ENCODE measurements around the gene SEPTIN12. TPM values are rescaled to one million over a fixed set of nuclear protein-coding genes. Genes with fewer than 3 reads are reported as not detected.

The SEPTIN12 gene
- total RNA-seq, 2 experiments from 2014 or later = not detected

DNA sequence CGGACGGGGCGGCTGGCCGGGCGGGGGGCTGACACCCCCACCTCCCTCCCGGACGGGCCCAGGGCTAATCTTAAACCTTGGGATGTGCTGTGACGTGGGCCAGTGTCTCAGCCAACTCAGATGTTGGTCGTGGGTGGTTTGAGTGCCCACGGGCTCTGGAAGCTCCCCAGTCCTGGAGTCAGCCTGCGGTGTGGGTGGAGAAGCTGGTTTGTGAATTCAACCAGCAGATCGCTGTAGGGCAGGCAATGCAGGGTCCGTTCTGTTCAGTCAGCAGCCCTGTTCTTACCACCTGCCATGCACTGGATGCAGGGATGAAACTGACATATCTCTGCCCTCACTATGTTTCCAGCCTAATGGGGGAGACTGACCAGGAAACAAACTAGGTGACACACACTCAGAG, 13.1 kb downstream of the SEPTIN12 start:
- Histone ChIP-seq H3K4me3 (ENCODE audit: low read length) (no peak overlapping the region), H3K9me3 (ENCODE audit: control insufficient read depth in 1 of 2, insufficient read depth in 1 of 2, low read length in 2 of 2) (no peaks in the 10 kb centered on the region), H3K36me3 (ENCODE audit: insufficient read depth, low read length) (no peaks in the 10 kb centered on the region), H3K4me1 (ENCODE audit: insufficient read depth, low read length) (no peaks in the 10 kb centered on the region), H3K27me3 (ENCODE audit: control insufficient read depth in 1 of 2, insufficient read depth in 2 of 2, low read length in 2 of 2) (no peaks in the 10 kb centered on the region), H3K27ac (ENCODE audit: low read depth in 1 of 2, low read length in 2 of 2) (no peak overlapping the region)
- Mint-ChIP-seq H3K27ac (no peak overlapping the region), H3K36me3 (ENCODE audit: low read depth) (no peaks in the 10 kb centered on the region), H3K4me1 (ENCODE audit: low read depth) (no peaks in the 10 kb centered on the region), H3K4me3 (no peak overlapping the region), H3K9me3 (no peaks in the 10 kb centered on the region), H3K27me3 (no peaks in the 10 kb centered on the region)
- ATAC-seq (ENCODE audit: poor library complexity) = no peak
- ChIA-PET CTCF (no interaction called here), POLR2A (no interaction called here)
- no peak for DNase-seq
- intact Hi-C loops (cut with DNase I, micrococcal nuclease) = no loop called here
- TF ChIP-seq, protein P1, sequence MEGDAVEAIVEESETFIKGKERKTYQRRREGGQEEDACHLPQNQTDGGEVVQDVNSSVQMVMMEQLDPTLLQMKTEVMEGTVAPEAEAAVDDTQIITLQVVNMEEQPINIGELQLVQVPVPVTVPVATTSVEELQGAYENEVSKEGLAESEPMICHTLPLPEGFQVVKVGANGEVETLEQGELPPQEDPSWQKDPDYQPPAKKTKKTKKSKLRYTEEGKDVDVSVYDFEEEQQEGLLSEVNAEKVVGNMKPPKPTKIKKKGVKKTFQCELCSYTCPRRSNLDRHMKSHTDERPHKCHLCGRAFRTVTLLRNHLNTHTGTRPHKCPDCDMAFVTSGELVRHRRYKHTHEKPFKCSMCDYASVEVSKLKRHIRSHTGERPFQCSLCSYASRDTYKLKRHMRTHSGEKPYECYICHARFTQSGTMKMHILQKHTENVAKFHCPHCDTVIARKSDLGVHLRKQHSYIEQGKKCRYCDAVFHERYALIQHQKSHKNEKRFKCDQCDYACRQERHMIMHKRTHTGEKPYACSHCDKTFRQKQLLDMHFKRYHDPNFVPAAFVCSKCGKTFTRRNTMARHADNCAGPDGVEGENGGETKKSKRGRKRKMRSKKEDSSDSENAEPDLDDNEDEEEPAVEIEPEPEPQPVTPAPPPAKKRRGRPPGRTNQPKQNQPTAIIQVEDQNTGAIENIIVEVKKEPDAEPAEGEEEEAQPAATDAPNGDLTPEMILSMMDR (IDR thresholded peaks at IDR 0.05) = no peak

DNA sequence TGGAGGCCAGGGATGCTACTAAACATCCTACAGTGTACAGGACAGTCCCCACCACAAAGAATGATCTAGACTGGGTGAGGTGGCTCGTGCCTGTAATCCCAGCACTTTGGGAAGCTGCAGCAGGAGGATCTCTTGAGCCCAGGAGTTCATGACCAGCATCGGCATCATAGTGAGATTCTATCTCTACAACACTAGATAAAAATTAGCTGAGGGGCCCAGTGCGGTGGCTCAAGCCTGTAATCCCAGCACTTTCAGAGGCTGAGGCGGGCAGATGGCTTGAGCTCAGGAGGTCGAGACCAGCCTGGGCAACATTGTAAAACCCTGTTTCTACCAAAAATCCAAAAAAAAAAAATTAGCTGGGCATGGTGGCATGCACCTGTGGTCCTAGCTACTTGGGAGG, 15.8 kb downstream of the SEPTIN12 start:
- TF ChIP-seq, protein P1 (IDR thresholded peaks at IDR 0.05) = no peak
- H3K36me3 ChIP-seq (ENCODE audit: insufficient read depth, low read length) = no peaks in the 10 kb centered on the region
- no peak overlapping the region for H3K27ac Mint-ChIP-seq
- H3K27me3 ChIP-seq (ENCODE audit: control insufficient read depth in 1 of 2, insufficient read depth in 2 of 2, low read length in 2 of 2) = no peaks in the 10 kb centered on the region
- CTCF ChIA-PET = no interaction called here
- intact Hi-C loops (cut with DNase I, micrococcal nuclease) = no loop called here
- peaks cover 12% of the 10 kb centered on the region for H3K4me1 Mint-ChIP-seq (ENCODE audit: low read depth)
- no peak overlapping the region for H3K27ac ChIP-seq (ENCODE audit: low read depth in 1 of 2, low read length in 2 of 2)
- H3K4me1 ChIP-seq (ENCODE audit: insufficient read depth, low read length) = peaks cover 19% of the 10 kb centered on the region
- H3K9me3 Mint-ChIP-seq = no peaks in the 10 kb centered on the region
- H3K36me3 Mint-ChIP-seq (ENCODE audit: low read depth) = peaks cover 10% of the 10 kb centered on the region
- H3K27me3 Mint-ChIP-seq = no peaks in the 10 kb centered on the region
- DNase-seq (no peak), ATAC-seq (ENCODE audit: poor library complexity) (no peak)
- no peak overlapping the region for H3K4me3 ChIP-seq (ENCODE audit: low read length)
- POLR2A ChIA-PET = no interaction called here
- H3K9me3 ChIP-seq (ENCODE audit: control insufficient read depth in 1 of 2, insufficient read depth in 1 of 2, low read length in 2 of 2) = no peaks in the 10 kb centered on the region
- H3K4me3 Mint-ChIP-seq = no peak overlapping the region

DNA sequence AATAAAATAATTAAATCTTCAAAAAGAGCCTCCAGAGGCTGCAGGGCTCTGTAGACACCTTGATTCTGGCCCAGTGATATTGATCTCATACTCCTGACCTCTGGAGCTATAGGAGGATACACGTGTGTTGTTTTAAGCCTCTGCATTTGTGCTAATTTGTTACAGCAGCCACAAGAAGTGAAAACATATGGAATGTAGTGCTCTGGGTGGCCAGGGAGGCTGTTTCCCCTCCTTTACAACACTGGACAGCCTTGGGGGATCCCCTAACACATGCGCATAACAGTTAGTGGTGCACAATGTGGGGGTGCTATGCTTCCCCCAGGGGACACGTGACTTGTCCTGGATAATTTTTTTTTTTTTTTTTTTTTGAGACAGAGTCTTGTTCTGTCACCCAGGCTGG, 16.5 kb downstream of the SEPTIN12 start:
- no peak overlapping the region for H3K27ac ChIP-seq (ENCODE audit: low read depth in 1 of 2, low read length in 2 of 2)
- intact Hi-C loops (cut with DNase I, micrococcal nuclease) = no loop called here
- Mint-ChIP-seq H3K4me3 (no peak overlapping the region), H3K9me3 (no peaks in the 10 kb centered on the region), H3K4me1 (ENCODE audit: low read depth) (peaks cover 16% of the 10 kb centered on the region), H3K27ac (no peak overlapping the region), H3K36me3 (ENCODE audit: low read depth) (peaks cover 10% of the 10 kb centered on the region), H3K27me3 (no peaks in the 10 kb centered on the region)
- ATAC-seq (ENCODE audit: poor library complexity) (no peak), DNase-seq (no peak)
- no peaks in the 10 kb centered on the region for H3K36me3 ChIP-seq (ENCODE audit: insufficient read depth, low read length)
- no peaks in the 10 kb centered on the region for H3K9me3 ChIP-seq (ENCODE audit: control insufficient read depth in 1 of 2, insufficient read depth in 1 of 2, low read length in 2 of 2)
- H3K27me3 ChIP-seq (ENCODE audit: control insufficient read depth in 1 of 2, insufficient read depth in 2 of 2, low read length in 2 of 2) = no peaks in the 10 kb centered on the region
- peaks cover 23% of the 10 kb centered on the region for H3K4me1 ChIP-seq (ENCODE audit: insufficient read depth, low read length)
- CTCF ChIA-PET = no interaction called here
- TF ChIP-seq, protein P1 (IDR thresholded peaks at IDR 0.05) = no peak
- POLR2A ChIA-PET = no interaction called here
- H3K4me3 ChIP-seq (ENCODE audit: low read length) = no peak overlapping the region
